ENCODE results near the gene APOBEC3F.

Gene APOBEC3F

DNA sequence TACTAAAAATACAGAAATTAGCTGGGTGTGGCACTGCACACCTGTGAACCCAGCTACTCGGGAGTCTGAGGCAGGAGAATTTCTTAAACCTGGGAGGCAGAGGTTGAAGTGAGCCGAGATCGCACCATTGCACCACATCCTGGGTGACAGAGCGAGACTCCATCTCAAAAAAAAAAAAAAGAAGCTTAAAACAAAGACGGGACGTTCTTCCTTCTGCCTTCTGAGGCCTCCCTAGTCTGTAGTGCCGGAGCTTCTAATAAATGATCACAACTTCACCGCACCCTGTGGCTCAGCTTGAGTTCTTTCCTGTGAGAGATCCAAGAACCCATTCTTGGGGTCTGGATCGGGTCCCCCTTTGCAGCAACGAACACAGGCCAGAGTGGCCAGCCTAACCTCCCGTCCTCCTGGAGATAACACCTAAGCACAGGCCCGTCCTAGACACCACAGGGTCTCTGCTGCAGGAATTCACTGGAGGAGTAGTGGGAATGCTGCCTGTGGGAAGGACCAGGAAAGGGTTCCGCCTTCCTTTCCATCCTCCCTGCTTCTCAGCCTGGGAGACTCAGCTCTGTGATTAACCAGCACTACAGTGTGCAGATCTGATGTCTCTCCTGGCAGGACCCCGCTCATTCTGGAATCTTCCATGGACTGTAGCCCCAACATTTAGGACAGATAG is 54.2 kb downstream of the APOBEC3F start:
- DNase-seq = no peak

DNA sequence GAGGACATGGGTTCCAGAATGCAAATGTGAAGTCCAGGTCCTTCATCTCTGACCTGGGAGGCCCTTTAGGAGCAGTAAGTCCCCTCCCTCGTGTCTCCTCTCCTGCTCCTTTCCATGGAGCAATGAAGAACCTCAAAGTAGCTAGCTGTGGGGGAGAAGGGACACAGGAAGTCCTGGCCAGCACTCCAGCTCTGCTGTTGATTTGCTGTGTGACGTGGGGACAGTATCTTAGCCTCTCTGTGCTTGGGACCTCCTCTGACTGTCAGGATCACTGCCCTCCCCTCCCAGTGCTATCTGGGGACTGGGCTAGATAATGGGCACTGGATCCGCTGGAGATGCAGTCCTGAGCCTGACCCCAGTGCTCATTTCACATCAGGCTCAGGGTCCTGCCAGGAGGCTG is 55.3 kb downstream of the APOBEC3F start:
- no peak for DNase-seq

DNA sequence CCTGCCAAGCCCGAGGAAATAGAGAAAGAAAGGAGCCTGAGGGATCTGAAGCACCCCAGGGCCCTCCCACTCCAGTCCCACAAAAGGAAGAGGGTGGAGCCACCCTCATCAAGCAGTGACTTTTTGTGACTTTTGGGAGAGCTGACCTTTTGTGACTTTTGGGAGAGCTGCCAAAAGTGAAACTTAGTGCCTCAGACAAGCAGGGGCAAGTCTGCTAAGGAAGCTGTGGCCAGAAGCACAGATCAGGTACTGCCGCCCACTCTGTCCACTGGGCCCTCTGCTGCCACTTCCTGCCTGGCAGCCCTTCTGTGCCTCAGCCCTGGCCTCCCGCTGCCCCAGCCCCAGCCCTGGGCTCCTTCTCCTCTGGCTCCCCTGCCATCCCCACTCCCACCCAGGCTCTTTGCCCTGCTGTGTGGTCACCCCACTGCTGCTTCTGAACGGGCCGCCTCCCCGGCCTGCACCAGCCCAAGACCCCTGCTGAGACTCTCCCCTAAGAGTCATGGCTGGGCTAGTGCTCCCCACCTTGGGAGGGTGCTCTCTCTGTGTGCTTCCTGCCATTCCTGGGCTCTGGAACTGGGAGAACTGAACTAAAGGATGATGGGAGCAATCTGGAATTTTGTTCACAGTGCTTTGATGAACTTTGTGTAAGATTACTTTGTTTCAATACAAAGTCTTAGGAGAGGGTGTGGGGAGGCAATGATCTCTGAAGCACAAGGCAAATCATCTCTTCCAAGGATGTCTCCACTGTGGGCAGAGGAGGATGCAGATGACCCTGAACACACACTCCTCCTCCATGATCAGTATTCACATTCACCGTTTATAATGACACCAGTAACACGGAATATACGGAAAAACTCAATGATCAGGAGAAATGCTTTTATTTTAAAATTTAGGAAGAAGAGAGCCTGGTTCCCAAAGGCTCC is 56.7 kb downstream of the APOBEC3F start, which contains the start of gene APOBEC3H:
Gene APOBEC3H, plus strand, starts transcription at position 147 of the 923 bp plus-strand sequence. CDS start 3,035 bp downstream, outside the sequence.
- DNase-seq = no peak

DNA sequence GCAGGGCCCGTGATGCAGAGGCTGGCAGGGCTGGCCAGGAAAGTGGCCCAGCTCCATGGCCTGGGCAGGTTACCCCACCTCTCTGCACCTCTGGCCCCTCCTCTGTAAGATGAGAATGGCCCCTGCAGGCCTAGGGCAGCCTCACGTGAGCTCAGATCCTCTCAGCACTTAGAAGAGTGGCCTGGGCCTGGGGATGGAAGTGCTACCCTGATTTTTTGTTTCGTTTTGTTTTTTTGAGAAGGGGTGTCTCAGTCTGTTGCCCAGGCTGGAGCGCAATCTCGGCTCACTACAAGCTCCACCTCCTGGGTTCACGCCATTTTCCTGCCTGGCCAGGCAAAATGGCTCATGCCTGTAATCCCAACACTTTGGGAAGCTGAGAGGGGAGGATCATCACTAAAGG is 57.4 kb downstream of the APOBEC3F start:
- no peak for DNase-seq

DNA sequence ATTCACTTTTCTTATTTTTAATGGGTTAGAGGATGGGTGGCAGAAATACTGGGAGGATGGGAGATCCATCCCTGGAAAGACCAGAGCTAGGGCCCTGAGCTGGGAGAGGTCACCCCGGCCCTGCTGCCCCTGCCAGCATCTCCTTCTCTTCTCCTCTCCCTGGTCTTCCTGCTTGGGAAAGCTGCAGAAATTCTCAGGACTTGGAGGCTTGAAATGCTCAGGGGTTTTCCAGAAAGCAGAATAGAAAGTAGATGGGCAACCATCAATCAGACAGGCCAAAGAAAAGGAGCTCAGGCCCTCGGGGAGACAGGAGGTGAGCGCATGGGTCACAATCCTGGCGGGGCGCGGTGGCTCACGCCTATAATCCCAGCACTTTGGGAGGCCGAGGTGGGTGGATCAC is 57.9 kb downstream of the APOBEC3F start:
- DNase-seq = no peak

DNA sequence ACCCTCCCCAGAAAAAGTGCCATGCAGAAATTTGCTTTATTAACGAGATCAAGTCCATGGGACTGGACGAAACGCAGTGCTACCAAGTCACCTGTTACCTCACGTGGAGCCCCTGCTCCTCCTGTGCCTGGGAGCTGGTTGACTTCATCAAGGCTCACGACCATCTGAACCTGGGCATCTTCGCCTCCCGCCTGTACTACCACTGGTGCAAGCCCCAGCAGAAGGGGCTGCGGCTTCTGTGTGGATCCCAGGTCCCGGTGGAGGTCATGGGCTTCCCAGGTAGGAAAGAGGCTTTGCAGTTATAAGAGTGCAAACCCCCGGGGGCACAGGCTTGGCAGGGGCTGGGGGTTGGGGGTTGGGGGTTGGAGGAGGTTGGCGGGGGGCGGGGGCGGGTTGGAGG is 60.6 kb downstream of the APOBEC3F start:
- no peak for DNase-seq

DNA sequence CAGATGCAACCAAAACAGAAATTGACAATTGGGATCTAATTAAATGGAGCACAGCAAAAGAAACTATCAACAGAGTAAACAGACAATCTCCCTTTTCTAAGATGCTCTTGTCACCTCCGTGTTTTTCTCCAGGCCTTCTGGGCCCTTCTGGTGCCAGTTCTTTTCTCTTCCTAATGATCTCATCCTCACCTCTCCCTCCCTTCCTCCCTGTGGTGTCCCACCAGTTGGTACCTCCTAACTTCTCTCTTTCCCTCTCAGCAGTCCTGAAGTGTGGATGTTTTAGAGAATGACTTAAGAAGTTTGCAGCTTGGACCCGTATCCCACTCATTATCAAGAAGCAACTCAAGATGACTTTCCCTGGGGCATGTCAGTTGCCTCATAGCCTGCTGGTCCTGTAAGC is 62.8 kb downstream of the APOBEC3F start:
- no peak for DNase-seq
